HG03060 (cell line): Measurements from ENCODE around the gene RNH1.
"Not testable (repeated sequence)": the region's sequence is repeated elsewhere in the genome, so short reads cannot be mapped to it uniquely, and the experiment has no call there.

Experiments
- ATAC-seq: cut with Tn5 transposase; IDR thresholded peaks from one replicate; pipeline ENCODE4 v1.9.1; 2021; ENCODE audit warnings: low read depth, moderate number of reproducible peaks; ENCODE audit not compliant: unreplicated experiment

The RNH1 gene

GRCh38 chr11:484616-485015 is 22.4 kb downstream of the RNH1 start:
- ATAC-seq: no peak

GRCh38 chr11:479311-479710 is 27.7 kb downstream of the RNH1 start:
- ATAC-seq: no peak

- ATAC-seq: no peak
Measured at GRCh38 chr11:477052-477715, 29.9 kb downstream of the RNH1 start.

- ATAC-seq: no peak
Measured at GRCh38 chr11:476416-476815, 30.6 kb downstream of the RNH1 start.

- ATAC-seq: no peak
Measured at GRCh38 chr11:475941-476340, 31.1 kb downstream of the RNH1 start.

GRCh38 chr11:474914-475506 is 32.0 kb downstream of the RNH1 start:
- no peak for ATAC-seq

GRCh38 chr11:473962-474785 is 32.9 kb downstream of the RNH1 start:
- no peak for ATAC-seq

- ATAC-seq: no peak
Measured at GRCh38 chr11:473415-473814, 33.6 kb downstream of the RNH1 start.

- no peak for ATAC-seq
Measured at GRCh38 chr11:472816-473215, 34.2 kb downstream of the RNH1 start.

- ATAC-seq: no peak
Measured at GRCh38 chr11:472272-472671, 34.8 kb downstream of the RNH1 start.

- no peak for ATAC-seq
Measured at GRCh38 chr11:471468-472145, 35.4 kb downstream of the RNH1 start.

GRCh38 chr11:469684-470560 is 37.1 kb downstream of the RNH1 start:
- no peak for ATAC-seq

GRCh38 chr11:469026-469683 is 37.9 kb downstream of the RNH1 start:
- not testable (repeated sequence) for ATAC-seq

- ATAC-seq: no peak
Measured at GRCh38 chr11:468493-468892, 38.5 kb downstream of the RNH1 start.

GRCh38 chr11:468036-468435 is 39.0 kb downstream of the RNH1 start:
- no peak for ATAC-seq

- ATAC-seq: no peak
Measured at GRCh38 chr11:465896-466530, 41.0 kb downstream of the RNH1 start.

- ATAC-seq: no peak
Measured at GRCh38 chr11:464316-464715, 42.7 kb downstream of the RNH1 start.

GRCh38 chr11:462107-462890 is 44.7 kb downstream of the RNH1 start:
- ATAC-seq: no peak
